Measurements from ENCODE around the gene ZFYVE28.

DNA sequence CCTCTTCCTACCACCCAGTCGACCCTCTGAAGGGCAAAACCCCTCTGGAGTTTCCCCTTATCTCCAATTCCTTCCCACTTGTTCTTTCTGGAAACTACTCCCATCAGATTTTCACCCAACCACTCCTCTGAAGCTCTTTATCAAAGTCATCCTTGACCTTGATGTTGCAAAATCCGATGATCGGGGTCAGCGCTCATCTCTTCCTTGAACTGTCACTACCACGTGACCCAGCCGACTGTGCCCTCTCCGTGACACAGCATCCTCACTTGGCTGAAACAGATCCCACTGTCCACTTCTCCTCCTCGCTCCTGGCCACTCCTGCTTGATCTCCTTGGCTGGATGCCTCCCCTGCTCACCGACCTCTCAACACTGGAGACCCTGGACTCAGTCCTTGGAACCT is 1.4 kb upstream of the ZFYVE28 start:
- TF ChIP-seq POLR2A (IDR thresholded peaks at IDR 0.05): no peak
- TF ChIP-seq, protein P1, sequence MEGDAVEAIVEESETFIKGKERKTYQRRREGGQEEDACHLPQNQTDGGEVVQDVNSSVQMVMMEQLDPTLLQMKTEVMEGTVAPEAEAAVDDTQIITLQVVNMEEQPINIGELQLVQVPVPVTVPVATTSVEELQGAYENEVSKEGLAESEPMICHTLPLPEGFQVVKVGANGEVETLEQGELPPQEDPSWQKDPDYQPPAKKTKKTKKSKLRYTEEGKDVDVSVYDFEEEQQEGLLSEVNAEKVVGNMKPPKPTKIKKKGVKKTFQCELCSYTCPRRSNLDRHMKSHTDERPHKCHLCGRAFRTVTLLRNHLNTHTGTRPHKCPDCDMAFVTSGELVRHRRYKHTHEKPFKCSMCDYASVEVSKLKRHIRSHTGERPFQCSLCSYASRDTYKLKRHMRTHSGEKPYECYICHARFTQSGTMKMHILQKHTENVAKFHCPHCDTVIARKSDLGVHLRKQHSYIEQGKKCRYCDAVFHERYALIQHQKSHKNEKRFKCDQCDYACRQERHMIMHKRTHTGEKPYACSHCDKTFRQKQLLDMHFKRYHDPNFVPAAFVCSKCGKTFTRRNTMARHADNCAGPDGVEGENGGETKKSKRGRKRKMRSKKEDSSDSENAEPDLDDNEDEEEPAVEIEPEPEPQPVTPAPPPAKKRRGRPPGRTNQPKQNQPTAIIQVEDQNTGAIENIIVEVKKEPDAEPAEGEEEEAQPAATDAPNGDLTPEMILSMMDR (IDR thresholded peaks at IDR 0.05): no peak

All from adrenal gland (tissue), 5 donors.